GM12872 (cell line): Measurements from ENCODE around the gene ZFYVE26.

Experiments used
- TF ChIP-seq, protein P1 (sequence below): IDR thresholded peaks from 3 replicates; pipeline ENCODE4 v1.5.1; 2011; ENCODE audit warnings: low read depth, mild to moderate bottlenecking, low read length, moderate library complexity; ENCODE audit not compliant: insufficient read depth

The ZFYVE26 gene

GRCh38 chr14:67744046-67744445 lies 72.3 kb downstream of the ZFYVE26 start:
- TF ChIP-seq, protein P1, sequence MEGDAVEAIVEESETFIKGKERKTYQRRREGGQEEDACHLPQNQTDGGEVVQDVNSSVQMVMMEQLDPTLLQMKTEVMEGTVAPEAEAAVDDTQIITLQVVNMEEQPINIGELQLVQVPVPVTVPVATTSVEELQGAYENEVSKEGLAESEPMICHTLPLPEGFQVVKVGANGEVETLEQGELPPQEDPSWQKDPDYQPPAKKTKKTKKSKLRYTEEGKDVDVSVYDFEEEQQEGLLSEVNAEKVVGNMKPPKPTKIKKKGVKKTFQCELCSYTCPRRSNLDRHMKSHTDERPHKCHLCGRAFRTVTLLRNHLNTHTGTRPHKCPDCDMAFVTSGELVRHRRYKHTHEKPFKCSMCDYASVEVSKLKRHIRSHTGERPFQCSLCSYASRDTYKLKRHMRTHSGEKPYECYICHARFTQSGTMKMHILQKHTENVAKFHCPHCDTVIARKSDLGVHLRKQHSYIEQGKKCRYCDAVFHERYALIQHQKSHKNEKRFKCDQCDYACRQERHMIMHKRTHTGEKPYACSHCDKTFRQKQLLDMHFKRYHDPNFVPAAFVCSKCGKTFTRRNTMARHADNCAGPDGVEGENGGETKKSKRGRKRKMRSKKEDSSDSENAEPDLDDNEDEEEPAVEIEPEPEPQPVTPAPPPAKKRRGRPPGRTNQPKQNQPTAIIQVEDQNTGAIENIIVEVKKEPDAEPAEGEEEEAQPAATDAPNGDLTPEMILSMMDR: no peak

DNA sequence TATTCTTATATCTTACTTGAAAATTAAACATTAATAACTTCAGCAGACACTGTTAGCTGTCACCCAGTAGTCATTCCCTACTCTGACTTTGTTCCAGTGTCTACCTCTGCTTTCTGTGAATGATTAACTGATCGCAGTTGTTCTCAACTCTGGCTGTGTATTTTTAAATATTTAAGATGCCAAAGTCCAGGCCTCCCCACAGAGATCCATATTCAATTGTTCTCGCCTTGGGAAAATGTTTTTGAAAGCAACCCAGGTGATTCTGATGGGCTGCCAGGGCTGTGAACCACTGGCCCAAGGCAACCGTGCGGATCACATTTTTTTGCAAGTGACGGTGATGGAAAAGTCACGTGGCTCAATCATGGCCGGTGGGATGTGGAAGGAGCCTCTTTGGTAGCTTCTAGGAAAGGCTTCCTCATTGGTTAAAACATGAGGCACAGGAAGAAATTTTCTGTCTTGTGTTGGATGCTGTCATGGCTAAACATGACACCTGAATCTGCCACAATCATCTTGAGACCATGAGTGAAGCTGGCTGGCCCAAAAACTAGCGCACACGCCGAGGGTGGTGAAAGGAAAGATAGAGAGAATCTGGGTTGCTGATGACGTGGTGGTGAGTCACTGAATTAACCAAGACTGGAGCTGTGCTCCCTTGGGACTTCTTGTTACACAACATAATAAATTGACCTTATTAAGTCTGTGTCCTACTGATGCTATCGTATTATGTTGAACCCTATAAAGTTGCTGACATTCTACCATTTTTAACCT lies 77.5 kb downstream of the ZFYVE26 start:
- TF ChIP-seq, protein P1: no peak

- TF ChIP-seq, protein P1: no peak
These were observed 79.6 kb downstream of the ZFYVE26 start for GRCh38 chr14:67736771-67737170.

- TF ChIP-seq, protein P1: no peak
These were observed 80.8 kb downstream of the ZFYVE26 start for GRCh38 chr14:67735336-67736147.

- TF ChIP-seq, protein P1: no peak
These were observed 81.7 kb downstream of the ZFYVE26 start for GRCh38 chr14:67734675-67735074.

DNA sequence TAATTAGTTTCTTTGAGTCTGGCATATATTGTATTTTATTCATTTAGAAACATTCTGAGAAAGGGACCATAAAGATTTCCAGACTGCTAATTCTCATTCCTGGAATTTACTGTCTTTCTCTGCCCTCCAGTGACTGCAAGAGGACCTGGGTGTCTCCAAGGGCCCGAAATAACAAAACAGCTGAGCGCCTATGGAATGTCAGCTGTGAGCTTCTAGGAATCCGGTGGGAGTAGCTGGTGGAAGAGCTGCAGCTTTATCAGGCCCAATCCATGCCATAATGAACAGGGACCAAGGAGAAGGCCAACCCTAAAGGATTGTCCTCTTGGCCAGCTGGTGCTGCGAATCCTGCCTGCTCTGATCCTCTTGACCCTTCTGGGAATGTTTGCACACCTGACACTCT lies 82.8 kb downstream of the ZFYVE26 start:
- TF ChIP-seq, protein P1: no peak

GRCh38 chr14:67729072-67729885 lies 87.1 kb downstream of the ZFYVE26 start:
- TF ChIP-seq, protein P1: no peak
